Measurements from ENCODE around the gene INPP5K.
"Not testable (repeated sequence)": the region's sequence is repeated elsewhere in the genome, so short reads cannot be mapped to it uniquely, and the experiment has no call there.

INPP5K gene

GRCh38 chr17:1546292-1546922, 30.0 kb upstream of the INPP5K start:
- DNase-seq (ENCODE audit: low read depth): no peak

GRCh38 chr17:1545618-1546017, 29.2 kb upstream of the INPP5K start:
- no peak for DNase-seq (ENCODE audit: low read depth)

GRCh38 chr17:1542316-1542715, 25.9 kb upstream of the INPP5K start:
- DNase-seq (ENCODE audit: low read depth): no peak

GRCh38 chr17:1541367-1541904, 25.0 kb upstream of the INPP5K start:
- DNase-seq (ENCODE audit: low read depth): no peak

- DNase-seq (ENCODE audit: low read depth): no peak
Measured at GRCh38 chr17:1539811-1540210, 23.4 kb upstream of the INPP5K start.

GRCh38 chr17:1535737-1536136, 19.3 kb upstream of the INPP5K start:
- no peak for DNase-seq (ENCODE audit: low read depth)

GRCh38 chr17:1533661-1534325, 17.4 kb upstream of the INPP5K start:
- no peak for DNase-seq (ENCODE audit: low read depth)

GRCh38 chr17:1532836-1533602, 16.6 kb upstream of the INPP5K start:
- no peak for DNase-seq (ENCODE audit: low read depth)

- no peak for DNase-seq (ENCODE audit: low read depth)
Measured at GRCh38 chr17:1529863-1530262, 13.5 kb upstream of the INPP5K start.

- DNase-seq (ENCODE audit: low read depth): not testable (repeated sequence)
Measured at GRCh38 chr17:1526876-1527275, 10.5 kb upstream of the INPP5K start.

- no peak for DNase-seq (ENCODE audit: low read depth)
Measured at GRCh38 chr17:1522626-1523025, 6.2 kb upstream of the INPP5K start.

- DNase-seq (ENCODE audit: low read depth): no peak
Measured at GRCh38 chr17:1521086-1521640, 4.8 kb upstream of the INPP5K start.

GRCh38 chr17:1519678-1520077, 3.3 kb upstream of the INPP5K start:
- no peak for DNase-seq (ENCODE audit: low read depth)

GRCh38 chr17:1518410-1518809, 2.0 kb upstream of the INPP5K start:
- DNase-seq (ENCODE audit: low read depth): no peak

GRCh38 chr17:1515640-1516387, 598 bp downstream of the INPP5K start:
- DNase-seq (ENCODE audit: low read depth): peak; percentile 86

- no peak for DNase-seq (ENCODE audit: low read depth)
Measured at GRCh38 chr17:1512351-1512750, 4.1 kb downstream of the INPP5K start.

- peak; percentile 79 for DNase-seq (ENCODE audit: low read depth)
Measured at GRCh38 chr17:1511756-1512321, 4.6 kb downstream of the INPP5K start.

GRCh38 chr17:1511290-1511689, 5.1 kb downstream of the INPP5K start:
- DNase-seq (ENCODE audit: low read depth): peak; percentile 35

- no peak for DNase-seq (ENCODE audit: low read depth)
Measured at GRCh38 chr17:1509290-1509881, 7.0 kb downstream of the INPP5K start.

- DNase-seq (ENCODE audit: low read depth): not testable (repeated sequence)
Measured at GRCh38 chr17:1508709-1509108, 7.7 kb downstream of the INPP5K start.

GRCh38 chr17:1506649-1507267, 9.7 kb downstream of the INPP5K start:
- no peak for DNase-seq (ENCODE audit: low read depth)

Measured in fibroblast of gingiva (primary cell).